SH-SY5Y (cell line): ENCODE measurements around the gene RPP21.

Experiments used
- GATA2 ChIP-seq: IDR thresholded peaks from 2 replicates; pipeline ENCODE4 v1.6.1; 2011; ENCODE audit warnings: mild to moderate bottlenecking, low read depth, low read length
- GATA3 ChIP-seq: IDR thresholded peaks from 2 replicates; pipeline ENCODE4 v1.6.1; 2011; ENCODE audit warnings: low read depth, mild to moderate bottlenecking, low read length, moderate library complexity

The RPP21 gene

DNA sequence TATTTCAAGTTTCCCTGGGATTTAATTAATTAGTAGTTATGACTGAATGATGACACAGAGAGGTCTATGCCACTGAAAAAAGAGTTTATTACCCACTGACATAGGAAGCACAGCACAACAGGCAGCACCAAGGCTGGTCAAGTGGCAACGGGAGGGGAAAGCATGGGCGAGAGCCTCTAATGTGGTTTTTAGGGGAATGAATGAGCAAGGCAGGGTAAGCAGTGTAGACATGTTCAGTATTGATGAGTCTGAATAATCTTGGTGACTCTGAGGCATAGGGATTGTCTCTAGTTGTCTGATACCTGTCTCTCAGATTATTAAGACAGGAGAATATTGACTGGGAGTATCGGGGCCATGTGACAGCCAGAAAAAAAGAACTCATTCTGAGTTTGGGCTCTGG lies 46.3 kb downstream of the RPP21 start:
- TF ChIP-seq GATA2 = no peak
- no peak for TF ChIP-seq GATA3

DNA sequence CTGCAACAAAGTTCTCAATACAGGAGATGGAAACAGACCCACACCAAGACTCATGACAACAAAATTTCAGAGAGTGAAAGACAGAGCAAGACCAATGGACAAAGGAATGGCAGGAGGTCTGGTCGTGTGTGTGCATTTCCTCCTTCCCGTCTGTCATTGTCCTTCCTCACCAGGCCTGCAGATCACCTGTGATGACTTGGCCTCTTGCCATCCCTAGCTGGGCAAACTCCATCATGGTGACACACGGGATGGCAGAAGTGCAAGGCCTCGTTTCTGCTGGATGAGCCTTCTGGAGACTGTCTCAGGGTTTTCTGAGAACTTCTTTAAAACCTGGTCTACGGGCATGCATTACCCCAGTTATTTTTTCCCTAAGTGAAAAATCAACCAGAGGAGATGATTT lies 49.2 kb downstream of the RPP21 start:
- no peak for TF ChIP-seq GATA3
- TF ChIP-seq GATA2 = no peak
